ENCODE measurements around the gene AARS1.
"Not testable (repeated sequence)": the region's sequence is repeated elsewhere in the genome, so short reads cannot be mapped to it uniquely, and the experiment has no call there.

AARS1 gene

DNA sequence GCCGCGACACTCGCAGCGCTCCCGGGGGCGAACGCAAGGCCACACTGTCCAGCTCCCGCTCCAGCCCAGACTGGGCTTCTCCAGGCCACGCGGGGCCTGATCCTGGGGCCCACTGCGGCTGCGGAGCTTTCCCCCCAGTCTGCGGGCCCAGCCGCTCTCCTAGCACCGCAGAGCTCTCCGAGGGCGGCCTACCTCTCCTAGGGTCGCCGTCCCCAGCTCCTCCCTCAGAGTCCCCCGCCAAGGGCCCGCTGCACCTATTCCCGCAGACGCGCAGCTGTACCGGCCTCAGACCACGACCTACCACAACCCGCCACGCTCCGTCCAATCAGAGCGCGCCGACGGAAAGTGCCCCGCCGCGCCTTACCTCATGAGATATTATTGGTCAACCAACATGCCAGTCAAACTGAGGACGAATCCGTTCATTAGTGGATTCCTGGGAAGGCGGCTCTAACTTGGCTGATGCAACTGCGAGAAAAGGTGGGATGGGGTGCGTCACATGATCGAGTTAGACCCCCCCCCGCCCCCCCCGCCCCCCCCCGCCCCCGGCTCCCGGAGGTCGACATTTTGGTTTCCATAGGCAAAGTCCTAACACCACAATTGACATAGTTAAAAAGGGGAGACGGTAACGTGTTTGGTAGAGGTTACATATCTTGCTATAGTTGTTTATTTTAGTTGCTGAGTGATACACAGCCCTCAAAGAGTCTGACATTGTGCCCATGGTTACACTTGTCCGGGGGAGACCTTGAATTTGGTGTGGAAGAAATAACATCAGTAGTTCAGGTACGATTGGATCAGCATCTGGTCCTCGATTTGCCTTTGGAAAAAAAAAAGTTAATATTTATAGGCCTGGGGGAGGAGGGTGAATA, at the start of gene AARS1:
Gene AARS1, minus strand, starts transcription at position 278 of the 866 bp plus-strand sequence. CDS start 6,743 bp downstream, outside the sequence.
- DNase-seq = peak; percentile 95

DNA sequence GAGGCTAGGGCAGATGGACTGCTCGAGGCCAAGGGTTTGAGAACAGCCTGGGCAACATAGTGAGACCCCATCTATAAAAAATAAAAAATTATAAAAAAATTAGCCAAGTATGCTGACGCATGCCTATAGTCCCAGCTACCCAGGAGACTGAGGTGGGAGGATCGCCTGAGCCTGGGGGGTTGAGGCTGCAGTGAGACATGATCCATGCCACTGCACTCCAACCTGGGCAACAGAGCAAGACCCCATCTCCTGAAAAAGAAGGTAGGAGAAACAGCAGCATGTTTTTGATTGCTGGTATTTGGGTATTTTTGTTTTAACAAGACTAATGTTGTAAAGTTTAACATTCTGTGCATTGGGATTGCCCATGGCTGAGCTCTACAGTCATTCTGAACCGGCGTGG, 48.5 kb upstream of the AARS1 start:
- no peak for DNase-seq

DNA sequence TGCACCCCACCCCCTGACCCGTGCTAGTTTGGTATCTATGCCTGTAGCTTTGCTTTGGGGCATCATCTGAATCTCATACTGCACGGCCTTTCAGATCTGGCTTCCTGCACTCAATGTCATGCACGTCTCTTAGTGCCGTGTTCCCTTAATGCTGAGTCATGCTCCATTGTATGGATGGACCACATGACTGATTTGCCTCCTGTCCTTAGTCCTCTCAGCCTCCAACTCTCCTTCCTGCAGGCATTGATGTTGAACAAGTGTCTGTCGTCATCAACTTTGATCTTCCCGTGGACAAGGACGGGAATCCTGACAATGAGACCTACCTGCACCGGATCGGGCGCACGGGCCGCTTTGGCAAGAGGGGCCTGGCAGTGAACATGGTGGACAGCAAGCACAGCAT, 43.4 kb upstream of the AARS1 start:
- not testable (repeated sequence) for DNase-seq

DNA sequence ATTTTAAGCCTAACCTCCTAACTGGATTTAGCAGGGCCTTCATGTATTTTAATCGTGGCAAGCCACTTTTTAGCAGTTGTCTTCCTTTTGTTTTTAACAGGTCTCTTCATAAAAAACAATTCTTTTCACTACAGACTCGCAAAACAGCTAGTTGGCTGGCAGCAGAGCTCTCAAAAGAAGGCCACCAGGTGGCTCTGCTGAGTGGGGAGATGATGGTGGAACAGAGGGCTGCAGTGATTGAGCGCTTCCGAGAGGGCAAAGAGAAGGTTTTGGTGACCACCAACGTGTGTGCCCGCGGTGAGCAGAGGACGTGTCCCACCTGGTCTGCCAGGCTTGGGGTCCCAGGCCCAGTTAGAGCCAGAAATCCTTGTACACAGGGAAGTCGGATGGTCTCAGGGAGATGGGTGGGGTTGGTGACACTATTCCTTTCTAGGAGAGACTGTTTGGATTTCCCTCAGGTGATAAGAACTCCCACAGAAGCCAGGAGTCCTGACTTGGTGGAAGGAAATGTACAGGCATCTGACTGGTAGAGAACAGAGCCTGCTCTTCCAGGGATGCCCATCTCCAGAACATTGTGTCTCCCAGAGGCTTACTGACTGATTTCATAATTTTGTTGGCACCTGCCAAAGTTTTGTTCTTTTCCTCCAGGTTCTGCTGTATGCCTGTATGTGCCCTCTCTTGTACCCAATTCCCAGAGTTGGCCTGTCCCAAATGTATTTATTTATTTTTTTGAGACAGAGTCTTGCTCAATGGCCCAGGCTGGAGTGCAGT, 42.5 kb upstream of the AARS1 start:
- DNase-seq = peak; percentile 58

DNA sequence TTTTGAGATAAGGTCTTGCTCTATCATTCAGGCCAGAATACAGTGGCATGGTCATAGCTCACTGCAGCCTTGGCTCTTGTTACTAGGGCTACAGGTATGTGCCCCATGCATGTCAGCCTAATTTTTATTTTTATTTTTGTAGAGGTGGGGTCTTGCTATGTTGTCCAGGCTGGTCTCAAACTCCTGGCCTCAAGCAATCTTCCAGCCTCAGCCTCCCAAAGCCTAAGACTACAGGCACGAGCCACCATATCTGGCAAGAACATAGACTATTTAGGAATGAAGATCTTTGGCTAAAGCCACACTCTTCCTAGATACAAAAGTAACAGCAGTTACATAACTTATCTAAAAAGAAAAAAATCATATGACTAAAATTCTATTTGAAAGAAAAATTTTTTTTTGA, 41.8 kb upstream of the AARS1 start:
- no peak for DNase-seq

DNA sequence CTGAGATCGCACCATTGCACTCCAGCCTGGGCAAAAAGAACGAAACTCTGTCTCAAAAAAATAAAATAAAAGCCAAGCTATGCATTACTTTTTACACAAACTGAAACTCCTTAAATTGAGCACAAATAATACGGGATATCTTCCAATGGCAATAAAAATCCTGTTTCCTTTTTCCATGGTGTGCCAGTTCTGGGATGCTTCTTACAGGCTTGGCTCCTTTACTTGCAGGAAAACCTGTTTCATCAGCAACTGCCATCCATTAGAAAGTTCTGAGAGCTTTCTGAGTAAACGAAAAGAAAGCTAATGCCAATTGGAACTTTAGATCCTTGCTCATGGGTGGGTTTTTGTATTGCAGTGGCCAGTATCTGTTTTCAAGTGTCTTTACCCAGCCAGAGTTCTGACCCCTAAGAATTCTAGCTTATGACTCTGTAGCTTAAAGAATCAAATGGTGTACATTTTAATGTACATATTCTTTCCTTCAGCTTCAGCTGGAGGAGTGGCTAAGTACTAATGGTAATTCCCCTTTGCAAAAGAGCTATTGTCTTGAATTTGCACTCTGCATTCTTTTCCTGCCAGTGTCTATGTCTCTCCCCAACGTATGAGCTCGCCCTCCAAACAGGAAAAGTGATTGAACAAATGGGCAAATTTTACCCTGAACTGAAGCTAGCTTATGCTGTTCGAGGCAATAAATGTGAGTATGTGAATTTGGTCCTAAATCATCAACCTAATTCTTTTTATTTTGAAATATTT, 35.9 kb upstream of the AARS1 start:
- no peak for DNase-seq

DNA sequence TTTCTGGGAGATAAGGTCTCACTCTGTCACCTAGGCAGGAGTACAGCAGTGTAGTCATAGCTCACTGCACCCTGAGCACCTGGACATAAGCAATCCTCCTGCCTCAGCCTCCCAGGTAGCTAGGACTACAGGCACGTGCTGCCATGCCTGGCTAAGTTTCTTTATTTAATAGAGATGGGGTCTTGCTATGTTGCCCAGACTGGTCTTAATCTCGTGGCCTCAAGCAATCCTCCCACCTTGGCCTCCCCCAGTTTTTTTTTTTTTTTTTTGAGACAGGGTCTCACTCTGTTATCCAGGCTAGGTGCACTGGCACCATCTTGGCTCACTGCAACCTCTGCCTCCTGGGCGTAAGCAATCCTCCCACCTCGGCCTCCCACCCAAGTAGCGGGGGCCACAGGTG, 30.8 kb upstream of the AARS1 start:
- no peak for DNase-seq

GRCh38 chr16:70307726-70308125, 18.4 kb upstream of the AARS1 start:
- not testable (repeated sequence) for DNase-seq

DNA sequence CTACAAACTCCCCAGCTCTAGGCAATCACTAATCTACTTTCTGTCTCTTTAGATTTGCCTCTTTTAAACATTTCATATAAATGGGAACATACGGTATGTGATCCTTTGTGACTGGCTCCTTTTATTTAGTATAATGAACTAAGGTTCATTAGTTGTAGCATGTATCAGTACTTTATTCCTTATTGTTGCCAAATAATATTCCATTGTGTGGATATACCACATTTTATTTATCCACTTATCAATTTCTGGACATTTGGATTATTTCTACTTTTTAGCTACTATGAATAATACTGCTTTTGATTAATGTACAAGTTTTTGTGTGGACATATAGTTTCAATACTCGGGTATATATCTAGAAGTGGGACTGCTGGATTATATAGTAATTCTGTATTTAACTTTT, 17.6 kb upstream of the AARS1 start:
- no peak for DNase-seq

- DNase-seq = no peak
These were observed 15.7 kb upstream of the AARS1 start for GRCh38 chr16:70304892-70305448.

DNA sequence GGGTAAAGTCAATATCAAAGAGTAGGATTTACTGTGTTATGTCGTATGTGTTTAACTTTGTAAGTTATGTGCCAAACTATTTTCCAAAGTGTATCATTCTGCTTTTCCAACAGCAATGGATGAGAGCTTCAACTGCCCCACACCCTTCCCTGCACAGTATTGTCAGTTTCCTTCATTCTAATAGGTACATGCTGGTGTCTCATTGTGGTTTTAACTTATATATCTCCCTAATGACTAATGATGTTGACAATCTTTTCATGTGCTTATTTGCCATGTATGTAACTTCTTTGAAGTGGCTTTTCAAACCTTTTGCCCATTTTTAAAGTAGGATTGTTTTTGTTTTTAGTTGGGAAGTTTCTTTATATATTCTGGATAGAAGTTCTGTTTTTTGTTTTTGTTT, 13.4 kb upstream of the AARS1 start:
- DNase-seq = no peak

DNA sequence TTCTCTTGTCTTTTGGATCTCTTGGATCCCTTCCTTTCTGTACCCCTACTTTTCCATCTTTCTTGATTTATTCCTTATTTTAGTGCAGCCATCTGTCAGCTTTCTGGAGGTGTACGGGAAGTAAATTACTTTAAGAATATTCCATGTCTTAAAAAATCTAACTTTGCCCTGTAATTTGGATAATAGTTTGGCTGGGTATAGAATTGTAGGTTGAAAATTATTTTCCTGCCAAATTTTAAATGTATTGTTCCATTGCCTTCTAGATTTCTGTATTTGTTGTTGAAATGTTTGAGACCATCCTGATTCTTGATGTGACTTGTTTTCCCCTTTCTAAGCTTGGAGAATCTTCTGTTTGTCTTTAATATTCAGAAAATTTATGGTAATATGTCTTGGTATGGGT, 11.8 kb upstream of the AARS1 start:
- no peak for DNase-seq

GRCh38 chr16:70298988-70299938, 10.0 kb upstream of the AARS1 start, which contains the start of gene DDX19B:
Gene DDX19B, plus strand, starts transcription at chr16:70299186. Its CDS starts 112 bp downstream, at chr16:70299298.
- DNase-seq = peak; percentile 81

DNA sequence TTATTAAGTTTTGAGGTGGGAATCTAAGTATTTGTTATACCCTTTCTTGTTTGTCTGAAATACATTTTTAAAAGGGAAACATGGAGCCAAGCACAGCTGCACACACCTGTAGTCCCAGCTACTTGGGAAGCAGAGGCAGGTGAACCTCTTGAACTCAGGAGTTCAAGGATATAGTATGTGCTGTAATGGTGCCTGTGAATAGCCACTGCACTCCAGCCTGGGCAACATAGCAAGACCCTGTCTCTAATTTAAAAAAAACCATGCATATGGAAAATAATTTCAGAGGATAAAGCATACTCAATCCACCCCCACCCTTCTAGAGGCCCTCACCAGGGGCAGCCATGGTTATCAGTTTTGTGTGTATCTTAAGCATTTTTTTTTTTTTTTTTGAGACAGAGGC, 6.3 kb upstream of the AARS1 start:
- no peak for DNase-seq

GRCh38 chr16:70294385-70295025, 5.2 kb upstream of the AARS1 start:
- DNase-seq = no peak

- not testable (repeated sequence) for DNase-seq
These were observed 2.8 kb upstream of the AARS1 start for GRCh38 chr16:70292148-70292547.

DNA sequence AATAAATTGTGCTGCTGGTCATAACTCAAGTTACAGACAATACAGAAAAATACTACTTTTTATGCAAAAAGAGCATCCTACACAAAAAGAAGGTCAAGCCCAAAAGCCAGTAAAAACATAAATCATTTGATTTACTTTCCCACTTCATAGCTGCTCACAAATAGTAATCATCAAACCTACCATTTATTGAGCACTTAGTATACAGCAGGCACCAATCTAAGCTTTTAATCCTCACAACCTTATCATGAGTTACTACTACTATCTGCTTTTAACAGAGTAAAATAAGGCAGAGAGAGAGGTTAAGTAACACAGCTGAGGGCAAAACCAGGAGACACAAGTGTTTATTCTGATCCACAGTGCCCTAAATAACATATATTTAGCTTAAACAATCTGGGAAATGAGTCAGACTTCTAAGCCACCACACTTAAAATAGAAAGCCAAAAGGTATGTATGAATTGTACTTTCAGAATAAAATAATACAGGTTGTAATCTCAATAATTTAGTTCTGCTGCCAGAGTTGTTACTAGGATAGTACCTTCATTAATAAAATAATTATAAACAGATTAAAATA, 1.7 kb upstream of the AARS1 start:
- no peak for DNase-seq

DNA sequence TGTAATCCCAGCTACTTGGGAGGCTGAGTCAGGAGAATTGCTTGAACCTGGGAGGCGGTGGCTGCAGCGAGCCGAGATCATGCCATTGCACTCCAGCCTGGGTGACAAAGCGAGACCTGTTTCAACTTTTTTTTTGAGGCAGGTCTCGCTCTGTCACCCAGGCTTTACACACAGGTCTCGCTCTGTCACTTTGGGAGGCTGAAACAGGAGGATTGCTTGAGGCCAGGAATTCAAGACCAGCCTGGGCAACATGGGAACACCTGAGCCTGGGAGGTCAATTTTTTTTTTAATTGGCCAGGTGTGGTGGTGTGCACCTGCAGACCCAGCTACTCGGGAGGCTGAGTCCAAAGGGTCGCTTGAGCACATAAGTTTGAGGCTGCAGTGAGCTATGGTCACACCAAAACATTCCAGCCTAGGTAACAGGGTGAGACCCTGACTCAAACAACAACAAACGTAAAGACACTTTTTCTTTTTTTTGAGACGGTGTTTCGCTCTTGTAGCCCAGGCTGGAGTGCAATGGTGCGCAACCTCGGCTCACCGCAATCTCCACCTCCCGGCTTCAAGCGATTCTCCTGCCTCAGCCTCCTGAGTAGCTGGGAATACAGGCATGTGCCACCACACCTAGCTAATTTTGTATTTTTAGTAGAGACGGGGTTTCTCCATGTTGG, 1.9 kb downstream of the AARS1 start:
- DNase-seq = not testable (repeated sequence)

DNA sequence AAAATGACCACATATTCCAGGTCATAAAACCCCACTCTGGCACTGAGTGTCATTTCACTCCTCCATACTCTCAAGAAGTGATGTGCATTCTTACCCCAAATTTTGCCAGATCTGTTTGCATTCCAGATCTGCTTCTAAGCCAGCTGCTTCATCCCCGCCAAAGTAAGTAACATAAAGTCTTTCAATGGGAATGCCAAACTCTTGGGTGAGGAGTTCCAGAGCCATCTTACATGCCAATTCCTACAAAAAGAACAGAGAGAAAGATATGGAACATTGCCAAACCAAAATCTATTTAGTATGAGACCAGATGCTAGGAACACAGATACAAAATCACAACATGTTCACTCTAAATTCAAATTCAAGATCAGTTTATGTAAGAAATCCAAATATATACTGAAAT, 12.9 kb downstream of the AARS1 start:
- no peak for DNase-seq

DNA sequence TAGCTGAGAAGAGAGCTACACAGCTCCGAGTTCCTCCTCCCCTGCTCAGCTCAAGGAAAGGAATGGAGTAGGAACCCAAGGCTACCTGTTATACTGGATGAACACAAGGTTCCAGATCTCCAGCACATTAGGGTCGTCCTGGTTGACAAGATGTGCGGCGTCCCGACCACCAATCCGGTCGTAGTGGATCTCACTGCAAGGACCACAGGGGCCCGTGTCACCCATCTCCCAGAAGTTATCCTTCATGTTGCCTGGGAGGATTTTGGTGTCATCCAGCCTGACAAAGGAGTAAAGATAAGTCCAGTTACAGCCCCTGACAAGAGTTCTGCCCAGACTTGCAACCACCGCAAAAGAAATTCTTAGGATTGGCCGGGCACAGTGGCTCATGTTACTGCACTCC, 17.6 kb downstream of the AARS1 start:
- DNase-seq = no peak
